ENCODE data around the gene HES3. TPM values are rescaled to one million over a fixed set of nuclear protein-coding genes. Genes with fewer than 3 reads are reported as not detected.

The HES3 gene
- not detected for polyA plus RNA-seq (ENCODE audit: insufficient read length)
- long read RNA-seq, donor 1 = 0 reads
- long read RNA-seq, donor 2 = 0 reads
- long read RNA-seq, donor 3 = 0 reads
- long read RNA-seq, donor 4 = 0 reads
- long read RNA-seq, donor 5 = 0 reads
- long read RNA-seq, donor 6 = 0 reads
- long read RNA-seq, donor 7 = 0 reads
- long read RNA-seq, donor 8 = 0 reads

- no peak for DNase-seq
Measured at GRCh38 chr1:6243993-6244392, at the start of gene HES3. TSS of gene HES3 (plus strand) at chr1:6244179. CDS start at chr1:6244366, 187 bp downstream.

- DNase-seq = no peak
Measured at GRCh38 chr1:6197746-6198427, 46.1 kb upstream of the HES3 start.

GRCh38 chr1:6198646-6199297, 45.2 kb upstream of the HES3 start:
- DNase-seq = no peak

GRCh38 chr1:6199298-6200187, 44.4 kb upstream of the HES3 start, which contains the start of gene RPL22:
TSS of gene RPL22 (minus strand) at chr1:6199595. CDS start at chr1:6199573, 22 bp downstream.
- DNase-seq = peak; percentile 100

GRCh38 chr1:6200188-6200809, 43.7 kb upstream of the HES3 start:
- no peak for DNase-seq

- no peak for DNase-seq
Measured at GRCh38 chr1:6202256-6202655, 41.7 kb upstream of the HES3 start.

GRCh38 chr1:6205849-6206519, 38.0 kb upstream of the HES3 start, which contains the start of gene RNF207:
TSS of gene RNF207 (plus strand) at chr1:6206119. CDS start at chr1:6206536, 417 bp downstream.
- peak; percentile 68 for DNase-seq

GRCh38 chr1:6206520-6206855, 37.5 kb upstream of the HES3 start:
- no peak for DNase-seq

GRCh38 chr1:6207075-6207885, 36.7 kb upstream of the HES3 start:
- no peak for DNase-seq

- DNase-seq = no peak
Measured at GRCh38 chr1:6207921-6208320, 36.1 kb upstream of the HES3 start.

- no peak for DNase-seq
Measured at GRCh38 chr1:6208723-6209660, 35.0 kb upstream of the HES3 start.

GRCh38 chr1:6209661-6210580, 34.1 kb upstream of the HES3 start:
- no peak for DNase-seq

GRCh38 chr1:6210591-6211355, 33.2 kb upstream of the HES3 start:
- no peak for DNase-seq

- DNase-seq = no peak
Measured at GRCh38 chr1:6211731-6212130, 32.2 kb upstream of the HES3 start.

- DNase-seq = no peak
Measured at GRCh38 chr1:6212193-6212959, 31.6 kb upstream of the HES3 start.

GRCh38 chr1:6218375-6219164, 25.4 kb upstream of the HES3 start:
- DNase-seq = no peak
